Effector memory CD4-positive, alpha-beta T cell (primary cell): ENCODE measurements around the gene CTU1.
"Not testable (repeated sequence)": the region's sequence is repeated elsewhere in the genome, so short reads cannot be mapped to it uniquely, and the experiment has no call there.

ENCODE experiments used
- DNase-seq, 3 donors: peaks; one replicate each; pipeline ENCODE4 v3.0.0-alpha.2; 2020
- H3K27ac ChIP-seq: 2 replicates; pipeline ENCODE4 v1.7.0; 2013; ENCODE audit warnings: mild to moderate bottlenecking, low read length, moderate library complexity; ENCODE audit not compliant: insufficient read depth, poor library complexity, severe bottlenecking
- H3K27me3 ChIP-seq: replicated peaks from 2 replicates; pipeline ENCODE4 v1.7.0; 2013; ENCODE audit warnings: mild to moderate bottlenecking, low read length; ENCODE audit not compliant: insufficient read depth, control insufficient read depth, poor library complexity, severe bottlenecking
- H3K36me3 ChIP-seq: 2 replicates; pipeline ENCODE4 v1.7.0; 2013; ENCODE audit warnings: mild to moderate bottlenecking, low read length, moderate library complexity; ENCODE audit not compliant: control insufficient read depth, insufficient read depth
- H3K4me1 ChIP-seq: 2 replicates; pipeline ENCODE4 v1.7.0; 2013; ENCODE audit warnings: low read length, mild to moderate bottlenecking; ENCODE audit not compliant: control insufficient read depth, insufficient read depth, poor library complexity, severe bottlenecking
- H3K4me3 ChIP-seq: 2 replicates; pipeline ENCODE4 v1.7.0; 2013; ENCODE audit warnings: low read length, low read depth, mild to moderate bottlenecking; ENCODE audit not compliant: insufficient read depth, poor library complexity, severe bottlenecking
- H3K9me3 ChIP-seq: 2 replicates; pipeline ENCODE4 v1.7.0; 2013; ENCODE audit warnings: mild to moderate bottlenecking, low read length, moderate library complexity; ENCODE audit not compliant: control insufficient read depth

Gene CTU1

GRCh38 chr19:51142809-51143475, 34.7 kb upstream of the CTU1 start:
- not testable (repeated sequence) for H3K4me1 ChIP-seq, H3K36me3 ChIP-seq, DNase-seq, H3K27ac ChIP-seq, H3K9me3 ChIP-seq, H3K4me3 ChIP-seq, H3K27me3 ChIP-seq

DNA sequence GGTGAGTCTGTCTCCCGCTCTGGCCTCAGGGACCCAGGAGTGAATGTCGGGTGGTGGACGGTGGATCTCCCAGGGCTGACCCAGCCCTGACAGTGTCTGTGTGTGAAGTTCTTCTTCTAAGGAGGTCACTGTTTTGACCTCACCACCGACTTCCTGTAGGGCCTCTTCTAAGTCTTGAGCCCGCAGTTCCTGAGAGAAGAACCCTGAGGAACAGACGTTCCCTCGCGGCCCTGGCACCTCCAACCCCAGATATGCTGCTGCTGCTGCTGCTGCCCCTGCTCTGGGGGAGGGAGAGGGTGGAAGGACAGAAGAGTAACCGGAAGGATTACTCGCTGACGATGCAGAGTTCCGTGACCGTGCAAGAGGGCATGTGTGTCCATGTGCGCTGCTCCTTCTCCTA, 33.9 kb upstream of the CTU1 start, which contains the start of gene SIGLEC7:
Gene SIGLEC7, plus strand, starts transcription at position 183 of the 400 bp plus-strand sequence. Its CDS starts 69 bp downstream, at position 252.
- Histone ChIP-seq H3K9me3 (no peaks in the 10 kb centered on the region), H3K36me3 (no peaks in the 10 kb centered on the region), H3K4me1 (no peaks in the 10 kb centered on the region), H3K4me3 (no peak within 1 kb of the TSS), H3K27ac (no peak within 1 kb of the TSS), H3K27me3 (no peaks in the 10 kb centered on the region)
- DNase-seq, result no peak

GRCh38 chr19:51141181-51141580, 33.0 kb upstream of the CTU1 start:
- H3K27me3 ChIP-seq, result no peaks in the 10 kb centered on the region
- H3K27ac ChIP-seq, result no peak overlapping the region
- no peaks in the 10 kb centered on the region for H3K36me3 ChIP-seq
- DNase-seq, result no peak
- no peaks in the 10 kb centered on the region for H3K4me1 ChIP-seq
- H3K4me3 ChIP-seq, result no peak overlapping the region
- H3K9me3 ChIP-seq, result no peaks in the 10 kb centered on the region

GRCh38 chr19:51140441-51140840, 32.2 kb upstream of the CTU1 start:
- no peaks in the 10 kb centered on the region for H3K36me3 ChIP-seq
- H3K9me3 ChIP-seq, result no peaks in the 10 kb centered on the region
- no peaks in the 10 kb centered on the region for H3K4me1 ChIP-seq
- H3K4me3 ChIP-seq, result no peak overlapping the region
- no peaks in the 10 kb centered on the region for H3K27me3 ChIP-seq
- no peak overlapping the region for H3K27ac ChIP-seq
- no peak for DNase-seq

- no peaks in the 10 kb centered on the region for H3K4me1 ChIP-seq
- H3K9me3 ChIP-seq, result no peaks in the 10 kb centered on the region
- DNase-seq, result no peak
- no peaks in the 10 kb centered on the region for H3K36me3 ChIP-seq
- H3K27ac ChIP-seq, result no peak overlapping the region
- H3K27me3 ChIP-seq, result no peaks in the 10 kb centered on the region
- H3K4me3 ChIP-seq, result no peak overlapping the region
These were observed 31.2 kb upstream of the CTU1 start for GRCh38 chr19:51139299-51140014.

- H3K36me3 ChIP-seq, result no peaks in the 10 kb centered on the region
- H3K9me3 ChIP-seq, result no peaks in the 10 kb centered on the region
- no peak for DNase-seq
- H3K4me1 ChIP-seq, result no peaks in the 10 kb centered on the region
- no peak overlapping the region for H3K4me3 ChIP-seq
- no peak overlapping the region for H3K27ac ChIP-seq
- no peaks in the 10 kb centered on the region for H3K27me3 ChIP-seq
These were observed 30.4 kb upstream of the CTU1 start for GRCh38 chr19:51138549-51138979.

GRCh38 chr19:51137792-51138425, 29.7 kb upstream of the CTU1 start:
- no peaks in the 10 kb centered on the region for H3K27me3 ChIP-seq
- H3K9me3 ChIP-seq, result no peaks in the 10 kb centered on the region
- no peak overlapping the region for H3K27ac ChIP-seq
- H3K36me3 ChIP-seq, result no peaks in the 10 kb centered on the region
- no peak for DNase-seq
- H3K4me3 ChIP-seq, result no peak overlapping the region
- no peaks in the 10 kb centered on the region for H3K4me1 ChIP-seq

DNA sequence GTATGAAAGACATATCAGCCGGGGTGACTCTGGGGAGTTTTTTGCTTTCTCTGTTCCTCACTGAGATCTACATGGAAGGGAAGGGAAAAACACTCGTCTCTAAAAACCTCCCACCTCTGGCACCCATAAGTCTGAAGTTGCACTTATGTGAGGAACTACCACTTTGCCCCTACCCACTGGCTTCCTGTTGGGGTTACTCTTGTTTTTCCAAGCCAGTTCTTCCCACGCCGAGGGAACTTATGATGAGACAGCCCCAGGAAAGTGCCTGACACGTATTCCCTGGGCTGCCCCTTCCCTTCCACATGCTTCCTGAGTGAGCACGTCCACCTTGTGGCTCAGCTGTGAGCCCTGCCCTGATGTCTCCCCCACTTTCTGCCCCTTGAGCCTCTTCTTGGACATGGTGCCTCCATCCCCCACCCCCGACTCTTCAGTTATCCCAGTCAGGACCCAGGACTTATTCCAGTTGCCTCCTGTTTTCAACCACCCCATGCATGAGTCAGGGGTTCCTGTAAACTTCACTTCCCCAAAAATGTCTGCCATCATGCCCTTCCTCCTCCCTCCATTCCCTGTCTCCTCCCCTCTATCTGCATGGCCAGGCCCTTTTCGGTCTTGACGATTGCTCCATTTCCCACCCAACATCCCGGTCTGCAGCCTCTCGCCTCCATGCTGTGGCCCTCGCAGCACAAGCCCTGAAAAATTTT, 28.8 kb upstream of the CTU1 start:
- no peak overlapping the region for H3K27ac ChIP-seq
- H3K4me3 ChIP-seq, result no peak overlapping the region
- H3K4me1 ChIP-seq, result peaks cover 3% of the 10 kb centered on the region
- no peak for DNase-seq
- H3K36me3 ChIP-seq, result no peaks in the 10 kb centered on the region
- no peaks in the 10 kb centered on the region for H3K9me3 ChIP-seq
- no peaks in the 10 kb centered on the region for H3K27me3 ChIP-seq

- no peak overlapping the region for H3K4me3 ChIP-seq
- no peaks in the 10 kb centered on the region for H3K27me3 ChIP-seq
- peaks cover 7% of the 10 kb centered on the region for H3K4me1 ChIP-seq
- no peaks in the 10 kb centered on the region for H3K36me3 ChIP-seq
- DNase-seq, result no peak
- H3K27ac ChIP-seq, result no peak overlapping the region
- H3K9me3 ChIP-seq, result no peaks in the 10 kb centered on the region
These were observed 28.0 kb upstream of the CTU1 start for GRCh38 chr19:51135986-51136762.
